CD4-positive, alpha-beta T cell (primary cell): Measurements from ENCODE around the gene YIPF6. TPM values are rescaled to one million over a fixed set of nuclear protein-coding genes. Genes with fewer than 3 reads are reported as not detected.

ENCODE experiments used
- ATAC-seq: fragments of 200-7000 bp; cut with Tn5 transposase; one replicate; pipeline ENCODE4 v1.10.0; 2022; ENCODE audit warnings: mild to moderate bottlenecking; ENCODE audit not compliant: poor library complexity
- CTCF ChIA-PET: fragments of 350-600 bp; sonication (Branson Sonifier 250); formaldehyde crosslinking; loops from one replicate; lab custom pipeline; 2021; ENCODE audit warnings: antibody characterized with exemption, inconsistent platforms; lab: Charles Lee
- POLR2A ChIA-PET: fragments of 350-600 bp; sonication (Branson Sonifier 250); formaldehyde crosslinking; loops from one replicate; lab custom pipeline; 2021; ENCODE audit warnings: antibody characterized with exemption, inconsistent platforms; lab: Charles Lee
- DNase-seq, 14 experiments: peaks; one replicate each; pipeline ENCODE4 v3.0.0-alpha.2; 2013 to 2020; ENCODE audit warnings: mixed read lengths in 2 of 14
- H3K27ac ChIP-seq, 2 donors: one replicate each; pipeline versions ENCODE4 v1.5.1 to v1.7.0; 2013; ENCODE audit warnings: low read length in 2 of 2, low read depth in 1 of 2, mild to moderate bottlenecking in 1 of 2
- H3K27me3 ChIP-seq, 2 experiments: 1 replicate in 1 of 2; 2 replicates in 1 of 2; pipeline versions ENCODE4 v1.6.1 to v1.7.0; 2013; ENCODE audit warnings: low read length in 2 of 2, control low read depth in 1 of 2, mild to moderate bottlenecking in 1 of 2, moderate library complexity in 1 of 2; ENCODE audit not compliant: insufficient read depth in 2 of 2, control insufficient read depth in 1 of 2
- H3K36me3 ChIP-seq: one replicate; pipeline ENCODE4 v1.6.1; 2013; ENCODE audit warnings: low read length, control low read depth; ENCODE audit not compliant: insufficient read depth
- H3K4me1 ChIP-seq: one replicate; pipeline ENCODE4 v1.6.1; 2013; ENCODE audit warnings: low read length, control low read depth; ENCODE audit not compliant: insufficient read depth
- H3K4me3 ChIP-seq: one replicate; pipeline ENCODE4 v1.5.1; 2013; ENCODE audit warnings: mild to moderate bottlenecking, low read length, moderate library complexity
- H3K9me3 ChIP-seq, 2 experiments: 1 replicate in 1 of 2; 2 replicates in 1 of 2; pipeline versions ENCODE4 v1.6.1 to v1.7.0; 2013; ENCODE audit warnings: low read length in 2 of 2, mild to moderate bottlenecking in 2 of 2, control low read depth in 1 of 2, moderate library complexity in 1 of 2; ENCODE audit not compliant: control insufficient read depth in 1 of 2, insufficient read depth in 1 of 2
- H3K27ac Mint-ChIP-seq: one replicate; pipeline ENCODE4 v1.8.0; 2020; ENCODE audit warnings: mixed read lengths
- H3K27me3 Mint-ChIP-seq: one replicate; pipeline ENCODE4 v1.8.0; 2021; ENCODE audit warnings: mixed read lengths
- H3K36me3 Mint-ChIP-seq: one replicate; pipeline ENCODE4 v1.8.0; 2021; ENCODE audit warnings: low read depth, mixed read lengths
- H3K4me1 Mint-ChIP-seq: one replicate; pipeline ENCODE4 v1.8.0; 2021; ENCODE audit warnings: low read depth, mixed read lengths
- H3K4me3 Mint-ChIP-seq: one replicate; pipeline ENCODE4 v1.8.0; 2020; ENCODE audit warnings: mild to moderate bottlenecking, mixed read lengths
- H3K9me3 Mint-ChIP-seq: one replicate; pipeline ENCODE4 v1.8.0; 2020; ENCODE audit warnings: mixed read lengths
- CTCF ChIP-seq: fragments of 200-600 bp; IDR thresholded peaks from one replicate; pipeline ENCODE4 v1.8.0; 2022; ENCODE audit warnings: antibody characterized with exemption, mild to moderate bottlenecking
- intact Hi-C, 2 experiments: fragments of 100-400 bp; cut with DNase I in 1 of 2; cut with micrococcal nuclease in 1 of 2; formaldehyde crosslinking; loops; one replicate each; pipeline versions ENCODE4 v1.15.1 to v1.9.0; 2023 to 2025; cut with DNase I, micrococcal nuclease
- total RNA-seq, 174 experiments: library from RNA in 2 of 174; stranded (reverse) in 2 of 174; gene quantifications; one replicate each; pipeline ENCODE4 v1.2.3 and lab custom pipeline; 2021 to 2026

The YIPF6 gene
- total RNA-seq, 2 experiments from 2014 or later: 7.0 to 7.4 TPM

DNA sequence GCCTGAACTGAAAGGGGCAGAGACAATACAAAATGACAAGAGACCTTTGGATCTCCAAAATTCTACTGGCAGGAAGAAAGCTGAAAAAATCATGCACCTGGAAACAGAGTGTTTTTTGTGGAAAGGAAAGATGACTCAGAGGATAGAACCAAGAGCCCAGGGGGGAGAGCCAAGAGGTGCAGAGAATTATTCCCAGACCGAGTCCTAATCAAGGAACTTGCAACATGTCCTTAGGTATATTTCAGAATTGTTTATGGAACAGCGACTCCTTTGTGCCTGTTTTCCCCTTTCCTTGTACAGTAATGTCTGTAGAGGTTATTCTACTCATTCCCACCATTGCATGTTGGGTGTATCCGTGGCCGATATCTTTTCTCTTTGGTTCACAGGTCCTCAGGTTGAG, 71.7 kb downstream of the YIPF6 start:
- H3K4me1 ChIP-seq: no peaks in the 10 kb centered on the region
- Mint-ChIP-seq H3K4me1 (no peaks in the 10 kb centered on the region), H3K4me3 (no peak overlapping the region), H3K36me3 (peaks cover 5% of the 10 kb centered on the region), H3K27me3 (no peaks in the 10 kb centered on the region), H3K27ac (no peak overlapping the region), H3K9me3 (peaks cover 3% of the 10 kb centered on the region)
- H3K27me3 ChIP-seq: no peaks in the 10 kb centered on the region
- no peaks in the 10 kb centered on the region for H3K36me3 ChIP-seq
- ATAC-seq: no peak
- DNase-seq: no peak
- ChIA-PET CTCF (no interaction called here), POLR2A (no interaction called here)
- TF ChIP-seq CTCF: no peak
- no peak overlapping the region for H3K27ac ChIP-seq
- intact Hi-C loops: no loop called here
- no peak overlapping the region for H3K4me3 ChIP-seq
- H3K9me3 ChIP-seq: no peaks in the 10 kb centered on the region

GRCh38 chrX:68571292-68571609, 72.4 kb downstream of the YIPF6 start:
- DNase-seq: no peak
- H3K27me3 Mint-ChIP-seq: no peaks in the 10 kb centered on the region
- H3K36me3 ChIP-seq: no peaks in the 10 kb centered on the region
- ChIA-PET CTCF (no interaction called here), POLR2A (no interaction called here)
- no peaks in the 10 kb centered on the region for H3K4me1 Mint-ChIP-seq
- H3K27ac Mint-ChIP-seq: no peak overlapping the region
- no peak overlapping the region for H3K27ac ChIP-seq
- H3K9me3 Mint-ChIP-seq: peaks cover 3% of the 10 kb centered on the region
- H3K27me3 ChIP-seq: no peaks in the 10 kb centered on the region
- peaks cover 5% of the 10 kb centered on the region for H3K36me3 Mint-ChIP-seq
- H3K4me3 ChIP-seq: no peak overlapping the region
- no peak for TF ChIP-seq CTCF
- ATAC-seq: no peak
- intact Hi-C loops: no loop called here
- no peaks in the 10 kb centered on the region for H3K9me3 ChIP-seq
- no peak overlapping the region for H3K4me3 Mint-ChIP-seq
- no peaks in the 10 kb centered on the region for H3K4me1 ChIP-seq

GRCh38 chrX:68571610-68572311, 72.9 kb downstream of the YIPF6 start:
- Mint-ChIP-seq H3K36me3 (peaks cover 3% of the 10 kb centered on the region), H3K27me3 (no peaks in the 10 kb centered on the region), H3K4me1 (no peaks in the 10 kb centered on the region), H3K4me3 (no peak overlapping the region), H3K9me3 (peaks cover 3% of the 10 kb centered on the region), H3K27ac (no peak overlapping the region)
- Histone ChIP-seq H3K36me3 (no peaks in the 10 kb centered on the region), H3K4me1 (no peaks in the 10 kb centered on the region), H3K27me3 (no peaks in the 10 kb centered on the region), H3K4me3 (no peak overlapping the region), H3K27ac (no peak overlapping the region), H3K9me3 (no peaks in the 10 kb centered on the region)
- TF ChIP-seq CTCF: no peak
- no peak for ATAC-seq
- ChIA-PET POLR2A (no interaction called here), CTCF (no interaction called here)
- intact Hi-C loops: no loop called here
- DNase-seq: peak in 2 of 14 experiments; percentile 1 to 3
